ENCODE data around the gene CTSW.
A peak's percentile ranks its signal among the peaks of the same experiment; 100 is the strongest.
"Not testable (repeated sequence)": the region's sequence is repeated elsewhere in the genome, so short reads cannot be mapped to it uniquely, and the experiment has no call there.

GRCh38 chr11:65892137-65892540 is 12.5 kb downstream of the CTSW start:
- TF ChIP-seq CTCF (conservative IDR thresholded peaks at IDR 0.05; ENCODE audit: low read depth, low read length); FOS (IDR thresholded peaks at IDR 0.05; ENCODE audit: low read depth, low read length); BHLHE40 (IDR thresholded peaks at IDR 0.05; ENCODE audit: low read depth, low read length); NFE2L2 (IDR thresholded peaks at IDR 0.05; ENCODE audit: low read depth, low read length); MXI1 (IDR thresholded peaks at IDR 0.05; ENCODE audit: borderline replicate concordance, low read depth, low read length); RAD21 (IDR thresholded peaks at IDR 0.05; ENCODE audit: low read length); MAZ (IDR thresholded peaks at IDR 0.05; ENCODE audit: borderline replicate concordance, low read depth, low read length); SMC3 (IDR thresholded peaks at IDR 0.05; ENCODE audit: low read depth, low read length); RCOR1 (IDR thresholded peaks at IDR 0.05; ENCODE audit: insufficient replicate concordance, low read length): not testable (repeated sequence)
- TF ChIP-seq POLR2A (IDR thresholded peaks at IDR 0.05; ENCODE audit: low read depth, low read length): peak; percentile 28

Data from IMR-90 (cell line).